HG03460 (cell line): ENCODE data around the gene SYCE3.
"Not testable (repeated sequence)": the region's sequence is repeated elsewhere in the genome, so short reads cannot be mapped to it uniquely, and the experiment has no call there.

Experiments
- ATAC-seq: cut with Tn5 transposase; IDR thresholded peaks from one replicate; pipeline ENCODE4 v1.9.1; 2021; ENCODE audit not compliant: unreplicated experiment

The SYCE3 gene

DNA sequence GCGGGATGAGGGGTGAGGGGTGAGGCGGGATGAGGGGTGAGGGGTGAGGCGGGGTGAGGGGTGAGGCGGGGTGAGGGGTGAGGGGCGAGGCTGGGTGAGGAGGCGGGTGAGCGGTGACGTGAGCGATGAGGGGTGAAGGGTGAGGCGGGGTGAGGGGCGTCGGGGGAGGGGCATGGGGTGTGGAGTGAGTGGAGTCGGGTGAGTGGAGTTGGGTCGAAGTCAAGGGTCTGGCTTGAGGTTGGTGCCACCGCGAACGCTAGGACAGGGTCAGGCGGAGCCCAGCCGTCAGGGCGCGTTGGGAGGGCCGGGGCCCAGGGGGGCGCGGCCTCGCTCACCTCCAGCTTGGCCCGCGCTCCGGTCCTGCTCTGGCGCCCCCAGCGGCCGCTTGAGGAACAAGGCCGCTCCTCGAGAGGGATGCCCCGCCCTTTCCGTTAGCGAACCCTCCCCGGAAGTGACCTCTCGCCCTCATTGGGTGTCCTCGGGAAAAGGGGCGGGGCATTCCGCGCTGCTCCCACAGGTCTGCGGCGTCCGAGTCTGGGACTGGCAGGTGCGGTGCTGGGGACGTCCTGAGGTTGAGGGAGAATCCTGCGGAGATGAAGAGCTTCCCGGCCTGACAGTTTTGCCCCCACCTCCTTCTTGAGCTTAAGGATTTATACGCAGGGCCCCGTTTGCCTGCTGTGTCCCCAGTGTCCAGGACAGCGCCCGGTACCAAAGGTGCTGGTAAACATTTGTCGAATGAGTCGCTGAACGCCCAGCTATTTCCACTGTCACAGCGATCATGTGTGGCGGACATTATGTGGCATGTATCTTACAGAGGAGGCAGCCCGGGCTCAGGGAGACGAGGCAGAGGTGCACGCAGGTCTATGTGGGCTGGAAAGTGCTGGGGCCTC is at the start of gene SYCE3:
TSS of gene SYCE3 (minus strand) at position 397 of the 890 bp plus-strand sequence. CDS start 6,514 bp downstream, outside the sequence.
- peak; percentile 91 for ATAC-seq

- no peak for ATAC-seq
These were observed 49.4 kb upstream of the SYCE3 start for GRCh38 chr22:50612168-50612527.

DNA sequence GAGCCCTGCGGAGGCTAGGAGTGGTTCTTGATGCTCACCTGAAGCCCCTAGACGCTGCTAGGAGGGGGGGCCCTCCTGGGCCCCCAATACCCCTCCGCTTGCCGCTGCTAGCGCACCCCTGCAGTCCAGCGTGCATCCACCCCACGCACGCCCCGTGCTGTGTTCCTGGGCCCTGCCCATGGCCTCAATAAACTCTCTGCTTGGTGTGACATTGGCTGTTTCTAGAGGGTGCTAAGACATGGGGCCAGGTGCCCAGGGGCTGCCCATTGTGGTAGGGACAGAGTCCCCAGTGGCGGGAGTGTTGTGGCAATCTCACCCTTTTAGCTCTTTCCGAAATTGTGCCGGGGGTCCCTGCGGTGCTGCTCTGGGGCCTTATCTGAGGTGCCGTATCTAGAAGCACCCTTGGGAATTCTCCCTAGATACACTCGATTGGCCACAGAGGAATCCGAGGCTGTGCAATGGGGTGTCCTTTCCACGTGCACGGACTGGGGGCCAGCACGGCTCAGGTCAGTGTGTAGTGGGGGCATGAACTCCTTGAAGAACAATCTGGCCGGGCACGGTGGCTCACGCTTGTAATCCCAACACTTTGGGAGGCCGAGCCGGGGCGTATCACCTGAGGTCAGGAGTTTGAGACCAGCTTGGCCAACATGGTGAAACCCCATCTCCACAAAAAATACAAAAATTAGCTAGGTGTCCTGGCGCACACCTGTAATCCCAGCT is 48.8 kb upstream of the SYCE3 start:
- ATAC-seq = no peak

GRCh38 chr22:50610581-50610980 is 47.9 kb upstream of the SYCE3 start:
- no peak for ATAC-seq

DNA sequence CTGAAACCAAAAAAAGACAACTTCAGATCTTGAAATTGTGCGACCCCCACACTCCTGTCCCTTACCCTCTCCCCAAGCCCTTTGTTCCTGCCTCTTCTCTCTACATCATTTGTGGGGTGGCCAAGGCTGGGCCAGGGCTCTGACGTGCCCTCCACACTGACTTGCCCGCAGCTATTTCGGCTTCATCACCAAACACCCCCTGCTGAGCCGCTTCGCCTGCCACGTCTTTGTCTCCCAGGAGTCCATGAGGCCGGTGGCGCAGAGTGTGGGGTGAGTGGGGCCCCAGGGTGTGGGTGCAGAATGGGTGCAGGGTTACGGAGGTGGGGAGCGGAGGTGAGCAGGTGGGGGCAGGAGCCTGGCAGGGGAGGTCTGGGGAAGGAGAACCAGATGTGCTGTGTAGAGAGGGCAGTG is 47.3 kb upstream of the SYCE3 start:
- no peak for ATAC-seq

DNA sequence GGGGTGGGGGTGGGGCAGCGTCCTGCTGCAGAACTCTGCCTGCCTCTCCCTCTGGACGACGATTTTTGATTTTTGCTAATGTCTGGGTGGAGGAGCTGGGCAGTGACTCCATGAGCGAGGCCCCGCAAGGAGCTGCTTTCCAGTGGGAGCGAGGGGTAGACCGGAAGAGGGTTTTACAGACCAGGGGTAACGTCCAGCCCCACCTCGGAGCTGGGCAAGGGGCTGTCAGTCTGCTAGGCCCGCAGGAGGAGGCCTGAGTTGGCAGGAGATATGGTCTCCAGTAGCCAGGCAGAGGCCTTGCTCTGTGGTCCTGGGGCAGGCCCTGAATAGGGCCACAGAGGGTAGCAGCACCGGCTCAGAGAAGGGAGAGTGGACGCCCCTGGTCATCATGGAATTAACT is 46.9 kb upstream of the SYCE3 start:
- no peak for ATAC-seq

GRCh38 chr22:50608996-50609395 is 46.3 kb upstream of the SYCE3 start:
- ATAC-seq = no peak

- not testable (repeated sequence) for ATAC-seq
These were observed 45.5 kb upstream of the SYCE3 start for GRCh38 chr22:50608058-50608840.

DNA sequence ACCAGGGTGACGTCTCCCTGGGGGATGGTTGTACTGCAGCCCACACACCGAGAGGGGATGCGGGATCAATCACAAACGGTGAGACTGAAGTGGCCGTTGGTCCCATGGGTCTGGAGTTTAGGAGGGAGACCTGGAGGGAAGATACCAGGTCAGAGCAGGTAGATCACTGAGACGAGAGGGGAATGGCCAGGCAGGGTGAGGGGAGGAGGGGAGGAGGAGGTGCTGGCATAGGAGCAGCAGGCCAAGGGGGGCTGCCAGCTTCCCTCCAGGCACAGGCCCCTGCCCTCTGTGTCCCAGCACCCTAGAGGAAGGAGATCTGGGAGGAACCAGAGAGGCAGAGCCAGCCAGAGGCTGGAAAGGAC is 44.9 kb upstream of the SYCE3 start:
- no peak for ATAC-seq

GRCh38 chr22:50606946-50607658 is 44.4 kb upstream of the SYCE3 start:
- no peak for ATAC-seq

- no peak for ATAC-seq
These were observed 43.6 kb upstream of the SYCE3 start for GRCh38 chr22:50606165-50606945.

GRCh38 chr22:50605613-50606074 is 42.9 kb upstream of the SYCE3 start:
- no peak for ATAC-seq

- no peak for ATAC-seq
These were observed 42.4 kb upstream of the SYCE3 start for GRCh38 chr22:50605002-50605612.

DNA sequence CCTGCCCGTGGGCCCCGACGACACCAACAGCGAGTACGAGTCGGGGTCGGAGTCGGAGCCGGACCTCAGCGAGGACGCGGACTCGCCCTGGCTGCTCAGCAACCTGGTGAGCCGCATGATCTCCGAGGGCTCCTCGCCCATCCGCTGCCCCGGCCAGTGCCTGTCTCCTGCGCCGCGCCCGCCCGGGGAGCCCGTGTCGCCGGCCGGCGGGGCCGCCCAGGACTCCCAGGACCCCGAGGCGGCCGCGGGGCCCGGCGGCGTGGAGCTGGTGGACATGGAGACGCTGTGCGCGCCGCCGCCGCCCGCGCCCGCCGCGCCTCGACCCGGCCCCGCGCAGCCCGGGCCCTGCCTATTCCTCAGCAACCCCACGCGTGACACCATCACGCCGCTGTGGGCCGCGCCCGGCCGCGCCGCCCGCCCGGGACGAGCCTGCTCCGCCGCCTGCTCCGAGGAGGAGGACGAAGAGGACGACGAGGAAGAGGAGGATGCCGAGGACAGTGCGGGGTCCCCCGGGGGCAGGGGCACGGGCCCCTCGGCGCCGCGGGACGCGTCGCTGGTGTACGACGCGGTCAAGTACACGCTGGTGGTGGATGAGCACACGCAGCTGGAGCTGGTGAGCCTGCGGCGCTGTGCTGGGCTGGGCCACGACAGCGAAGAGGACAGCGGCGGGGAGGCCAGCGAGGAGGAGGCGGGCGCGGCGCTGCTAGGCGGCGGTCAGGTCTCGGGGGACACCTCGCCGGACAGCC is 41.7 kb upstream of the SYCE3 start:
- ATAC-seq = no peak

DNA sequence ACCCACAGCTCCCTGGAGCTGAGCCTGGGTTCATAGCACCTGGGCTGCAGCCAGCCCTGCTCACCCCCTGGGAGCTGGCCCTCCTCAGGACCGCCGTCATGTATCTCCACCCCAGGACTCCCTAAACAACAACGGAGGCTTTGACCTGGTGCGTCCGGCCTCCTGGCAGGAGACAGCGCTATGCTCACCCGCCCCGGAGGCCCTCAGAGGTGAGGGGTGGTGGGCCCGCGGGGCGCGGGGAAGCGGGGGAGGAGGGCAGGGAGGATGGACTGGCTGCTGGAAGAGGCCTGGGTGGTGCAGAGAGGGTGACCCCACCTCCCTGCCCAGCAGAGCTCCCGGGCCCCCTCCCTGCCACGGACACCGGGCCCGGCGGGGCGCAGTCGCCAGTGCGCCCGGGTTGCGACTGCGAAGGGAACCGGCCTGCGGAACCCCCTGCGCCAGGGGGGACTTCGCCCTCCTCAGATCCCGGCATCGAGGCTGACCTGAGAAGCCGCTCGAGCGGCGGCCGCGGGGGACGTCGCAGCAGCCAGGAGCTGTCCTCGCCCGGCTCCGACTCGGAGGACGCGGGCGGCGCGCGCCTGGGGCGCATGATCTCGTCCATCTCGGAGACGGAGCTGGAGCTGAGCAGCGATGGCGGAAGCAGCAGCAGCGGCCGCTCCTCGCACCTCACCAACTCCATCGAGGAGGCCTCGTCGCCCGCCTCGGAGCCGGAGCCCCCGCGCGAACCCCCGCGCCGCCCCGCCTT is 41.0 kb upstream of the SYCE3 start:
- no peak for ATAC-seq

GRCh38 chr22:50602338-50602700 is 39.6 kb upstream of the SYCE3 start:
- ATAC-seq = no peak

GRCh38 chr22:50601669-50602337 is 39.1 kb upstream of the SYCE3 start:
- no peak for ATAC-seq
